Measurements from ENCODE around the gene AKAP7.

DNA sequence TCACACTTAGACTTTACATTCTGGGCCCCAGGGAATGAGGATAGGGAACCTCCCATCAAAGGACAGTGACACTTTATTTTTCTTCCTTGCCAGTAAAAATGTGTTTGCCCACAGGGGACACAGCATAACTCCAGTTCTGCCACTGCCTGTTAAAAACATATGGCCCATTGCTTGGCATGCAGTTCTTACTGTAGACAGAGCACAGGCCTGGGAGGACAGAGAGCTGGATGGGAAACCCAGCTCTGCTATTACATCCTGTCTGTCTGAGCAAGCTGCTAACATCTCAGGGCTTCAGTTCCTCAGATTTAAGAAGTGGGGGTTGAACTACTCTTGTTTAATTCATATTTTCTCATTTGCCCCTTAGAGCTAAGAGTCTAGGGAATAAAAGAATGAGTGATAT lies 120.2 kb downstream of the AKAP7 start:
- TF ChIP-seq, protein P1, sequence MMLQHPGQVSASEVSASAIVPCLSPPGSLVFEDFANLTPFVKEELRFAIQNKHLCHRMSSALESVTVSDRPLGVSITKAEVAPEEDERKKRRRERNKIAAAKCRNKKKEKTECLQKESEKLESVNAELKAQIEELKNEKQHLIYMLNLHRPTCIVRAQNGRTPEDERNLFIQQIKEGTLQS (IDR thresholded peaks at IDR 0.05) = no peak
- TF ChIP-seq, protein P2, sequence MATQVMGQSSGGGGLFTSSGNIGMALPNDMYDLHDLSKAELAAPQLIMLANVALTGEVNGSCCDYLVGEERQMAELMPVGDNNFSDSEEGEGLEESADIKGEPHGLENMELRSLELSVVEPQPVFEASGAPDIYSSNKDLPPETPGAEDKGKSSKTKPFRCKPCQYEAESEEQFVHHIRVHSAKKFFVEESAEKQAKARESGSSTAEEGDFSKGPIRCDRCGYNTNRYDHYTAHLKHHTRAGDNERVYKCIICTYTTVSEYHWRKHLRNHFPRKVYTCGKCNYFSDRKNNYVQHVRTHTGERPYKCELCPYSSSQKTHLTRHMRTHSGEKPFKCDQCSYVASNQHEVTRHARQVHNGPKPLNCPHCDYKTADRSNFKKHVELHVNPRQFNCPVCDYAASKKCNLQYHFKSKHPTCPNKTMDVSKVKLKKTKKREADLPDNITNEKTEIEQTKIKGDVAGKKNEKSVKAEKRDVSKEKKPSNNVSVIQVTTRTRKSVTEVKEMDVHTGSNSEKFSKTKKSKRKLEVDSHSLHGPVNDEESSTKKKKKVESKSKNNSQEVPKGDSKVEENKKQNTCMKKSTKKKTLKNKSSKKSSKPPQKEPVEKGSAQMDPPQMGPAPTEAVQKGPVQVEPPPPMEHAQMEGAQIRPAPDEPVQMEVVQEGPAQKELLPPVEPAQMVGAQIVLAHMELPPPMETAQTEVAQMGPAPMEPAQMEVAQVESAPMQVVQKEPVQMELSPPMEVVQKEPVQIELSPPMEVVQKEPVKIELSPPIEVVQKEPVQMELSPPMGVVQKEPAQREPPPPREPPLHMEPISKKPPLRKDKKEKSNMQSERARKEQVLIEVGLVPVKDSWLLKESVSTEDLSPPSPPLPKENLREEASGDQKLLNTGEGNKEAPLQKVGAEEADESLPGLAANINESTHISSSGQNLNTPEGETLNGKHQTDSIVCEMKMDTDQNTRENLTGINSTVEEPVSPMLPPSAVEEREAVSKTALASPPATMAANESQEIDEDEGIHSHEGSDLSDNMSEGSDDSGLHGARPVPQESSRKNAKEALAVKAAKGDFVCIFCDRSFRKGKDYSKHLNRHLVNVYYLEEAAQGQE (IDR thresholded peaks at IDR 0.05; ENCODE audit: low read depth) = no peak
- no peak for TF ChIP-seq EGR1 (IDR thresholded peaks at IDR 0.05; ENCODE audit: low read depth)
- TF ChIP-seq, protein P3, sequence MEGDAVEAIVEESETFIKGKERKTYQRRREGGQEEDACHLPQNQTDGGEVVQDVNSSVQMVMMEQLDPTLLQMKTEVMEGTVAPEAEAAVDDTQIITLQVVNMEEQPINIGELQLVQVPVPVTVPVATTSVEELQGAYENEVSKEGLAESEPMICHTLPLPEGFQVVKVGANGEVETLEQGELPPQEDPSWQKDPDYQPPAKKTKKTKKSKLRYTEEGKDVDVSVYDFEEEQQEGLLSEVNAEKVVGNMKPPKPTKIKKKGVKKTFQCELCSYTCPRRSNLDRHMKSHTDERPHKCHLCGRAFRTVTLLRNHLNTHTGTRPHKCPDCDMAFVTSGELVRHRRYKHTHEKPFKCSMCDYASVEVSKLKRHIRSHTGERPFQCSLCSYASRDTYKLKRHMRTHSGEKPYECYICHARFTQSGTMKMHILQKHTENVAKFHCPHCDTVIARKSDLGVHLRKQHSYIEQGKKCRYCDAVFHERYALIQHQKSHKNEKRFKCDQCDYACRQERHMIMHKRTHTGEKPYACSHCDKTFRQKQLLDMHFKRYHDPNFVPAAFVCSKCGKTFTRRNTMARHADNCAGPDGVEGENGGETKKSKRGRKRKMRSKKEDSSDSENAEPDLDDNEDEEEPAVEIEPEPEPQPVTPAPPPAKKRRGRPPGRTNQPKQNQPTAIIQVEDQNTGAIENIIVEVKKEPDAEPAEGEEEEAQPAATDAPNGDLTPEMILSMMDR (IDR thresholded peaks at IDR 0.05 in 2 of 3, conservative IDR thresholded peaks at IDR 0.05 in 1 of 3; ENCODE audit: borderline replicate concordance in 1 of 3, insufficient read depth in 1 of 3, low read depth in 2 of 3, low read length in 2 of 3) = no peak
- no peak for TF ChIP-seq SP1 (IDR thresholded peaks at IDR 0.05; ENCODE audit: low read depth)
- no peak for TF ChIP-seq SIN3A (IDR thresholded peaks at IDR 0.05; ENCODE audit: low read depth)
- TF ChIP-seq ZNF274 (IDR thresholded peaks at IDR 0.05; ENCODE audit: low read depth, low read length) = no peak
- TF ChIP-seq TCF7L2 (IDR thresholded peaks at IDR 0.05; ENCODE audit: borderline replicate concordance, extremely low read depth, insufficient read depth, insufficient read length) = no peak
- no peak for TF ChIP-seq EZH2 (IDR thresholded peaks at IDR 0.05)
- no peak for TF ChIP-seq CEBPB (IDR thresholded peaks at IDR 0.05; ENCODE audit: low read depth)
